A673 (cell line): ENCODE results near the gene STK10.

Source experiments
- CTCF ChIP-seq: fragments of 300-800, 200-600 bp; sonication (generic); conservative IDR thresholded peaks from 2 replicates; pipeline ENCODE4 v1.5.1; 2017; ENCODE audit warnings: low read depth, mild to moderate bottlenecking, antibody characterized with exemption, low read length, moderate library complexity, mixed read lengths
- EZH2 ChIP-seq: fragments of 200-600 bp; sonication (generic); IDR thresholded peaks from 2 replicates; pipeline ENCODE4 v1.6.1; 2017; ENCODE audit warnings: borderline replicate concordance, low read depth, mild to moderate bottlenecking, mixed read lengths, antibody characterized with exemption, low read length; ENCODE audit not compliant: poor library complexity, severe bottlenecking

DNA sequence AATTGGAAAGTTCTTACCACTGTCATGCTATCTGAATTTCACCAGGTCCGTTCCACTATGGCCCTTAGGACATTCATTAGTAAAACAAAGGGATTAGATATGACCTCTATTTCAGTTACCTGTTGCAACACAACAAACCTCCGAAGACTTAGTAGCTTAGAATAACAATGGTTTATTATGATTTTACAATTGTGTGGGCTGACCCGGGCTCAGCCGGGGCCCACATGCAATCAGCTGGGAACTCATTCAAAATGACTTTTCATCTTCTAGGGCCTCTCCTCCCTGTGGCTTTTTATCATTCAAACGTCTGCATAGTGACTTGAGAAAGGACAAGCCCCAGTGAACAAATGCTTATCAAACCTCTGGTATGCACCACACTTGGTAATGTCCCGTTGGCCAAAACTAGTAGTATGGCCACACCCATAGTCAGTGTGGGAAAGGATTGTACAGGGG lies 179.3 kb downstream of the STK10 start:
- no peak for TF ChIP-seq CTCF
- no peak for TF ChIP-seq EZH2
